ENCODE data around the gene FCHO1.

The FCHO1 gene

GRCh38 chr19:17751103-17751911 lies at the start of gene FCHO1:
FCHO1 (plus strand) TSS chr19:17751477; CDS start chr19:17755165, 3,688 bp downstream.
- peak; percentile 83 for DNase-seq

- peak; percentile 72 for DNase-seq
Measured at GRCh38 chr19:17703824-17704463, 47.3 kb upstream of the FCHO1 start.

GRCh38 chr19:17706750-17707181 lies 44.5 kb upstream of the FCHO1 start:
- DNase-seq, result no peak

- no peak for DNase-seq
Measured at GRCh38 chr19:17711851-17712250, 39.4 kb upstream of the FCHO1 start.

DNA sequence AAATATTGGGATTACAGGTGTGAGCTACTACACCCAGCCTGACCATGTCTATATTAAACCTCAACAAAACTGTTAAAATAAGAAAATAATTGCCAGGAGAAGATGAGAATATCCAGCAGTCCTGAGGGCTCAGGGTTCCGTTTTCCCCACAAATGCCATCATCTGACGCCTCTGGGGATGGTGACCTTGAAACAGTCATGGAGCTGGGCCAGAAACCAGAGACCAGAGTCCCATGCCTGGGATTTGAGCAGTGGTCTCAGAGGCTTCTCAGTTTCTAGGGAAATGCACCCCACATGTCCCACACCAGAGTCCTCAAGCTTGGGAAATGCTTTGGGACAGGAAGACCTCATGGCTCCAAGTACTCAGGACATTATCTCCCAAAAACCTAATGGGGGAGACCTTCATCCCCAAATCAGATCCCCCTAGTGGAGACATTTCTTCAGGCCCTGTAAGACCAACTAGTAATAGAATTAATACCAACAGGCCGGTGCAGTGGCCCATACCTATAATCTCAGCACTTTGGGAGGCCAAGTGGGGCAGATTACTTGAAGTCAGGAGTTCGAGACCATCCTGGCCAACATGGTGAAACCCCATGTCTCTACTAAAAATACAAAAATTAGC lies 34.9 kb upstream of the FCHO1 start:
- no peak for DNase-seq

GRCh38 chr19:17718550-17718946 lies 32.7 kb upstream of the FCHO1 start:
- no peak for DNase-seq

GRCh38 chr19:17718947-17719711 lies 32.1 kb upstream of the FCHO1 start, which contains the start of gene MAP1S:
MAP1S (plus strand) TSS chr19:17719480; CDS start chr19:17719503, 23 bp downstream.
- DNase-seq, result peak; percentile 54

DNA sequence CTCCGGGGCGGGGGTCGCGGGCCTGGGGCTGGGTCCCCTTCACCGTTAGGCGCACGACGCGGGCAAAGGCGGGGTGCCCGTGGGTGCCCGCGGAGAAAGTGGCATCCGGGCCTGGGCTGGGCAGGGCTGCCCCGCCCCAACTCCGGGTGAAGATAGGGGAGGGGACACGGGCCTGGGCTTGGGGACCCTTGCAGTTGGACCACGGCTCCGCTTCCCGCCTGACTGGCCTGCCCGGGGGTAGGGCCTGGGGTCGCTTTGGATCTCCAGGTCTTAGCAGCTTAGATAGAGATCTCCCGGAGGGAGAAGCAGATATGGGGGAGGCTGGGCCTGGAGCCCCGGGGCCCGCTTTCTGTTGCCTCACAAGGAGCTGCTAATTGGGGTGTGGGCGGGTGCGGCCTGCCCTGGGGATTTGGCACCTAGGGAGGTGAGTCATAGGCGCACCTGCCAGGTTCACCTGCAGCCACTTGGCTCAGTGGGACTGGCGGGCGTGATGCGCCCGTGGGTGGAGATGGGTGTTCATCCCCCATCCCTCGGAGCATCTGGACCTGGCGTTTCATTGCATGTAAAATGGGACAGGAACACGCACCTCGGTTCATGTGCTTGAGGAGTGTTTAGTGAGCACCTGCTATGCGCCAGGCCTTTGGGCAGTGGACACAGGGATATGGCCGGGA lies 31.4 kb upstream of the FCHO1 start:
- DNase-seq, result peak; percentile 28

- no peak for DNase-seq
Measured at GRCh38 chr19:17720440-17720839, 30.8 kb upstream of the FCHO1 start.

DNA sequence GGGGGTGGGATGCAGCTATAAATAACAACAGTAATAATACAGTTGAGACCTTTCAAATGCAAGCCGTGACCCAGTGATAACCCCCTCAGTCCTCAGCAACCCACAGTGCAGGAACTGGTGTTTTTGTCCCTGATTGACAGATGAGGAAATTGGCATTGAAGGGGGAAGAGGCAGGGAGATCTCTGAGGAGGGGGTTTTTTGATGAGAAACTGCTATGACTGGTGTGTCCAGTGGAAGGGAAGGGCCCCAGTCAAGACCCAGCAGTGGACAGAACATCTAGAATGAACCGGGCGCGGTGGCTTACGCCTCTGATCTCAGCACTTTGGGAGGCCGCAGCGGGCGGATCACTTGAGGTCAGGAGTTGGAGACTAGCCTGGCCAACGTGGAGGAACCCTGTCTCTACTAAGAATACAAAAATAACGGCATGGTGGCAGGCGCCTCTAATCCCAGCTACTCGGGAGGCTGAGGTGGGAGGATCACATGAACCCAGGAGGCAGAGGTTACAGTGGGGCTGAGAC lies 30.1 kb upstream of the FCHO1 start:
- no peak for DNase-seq

DNA sequence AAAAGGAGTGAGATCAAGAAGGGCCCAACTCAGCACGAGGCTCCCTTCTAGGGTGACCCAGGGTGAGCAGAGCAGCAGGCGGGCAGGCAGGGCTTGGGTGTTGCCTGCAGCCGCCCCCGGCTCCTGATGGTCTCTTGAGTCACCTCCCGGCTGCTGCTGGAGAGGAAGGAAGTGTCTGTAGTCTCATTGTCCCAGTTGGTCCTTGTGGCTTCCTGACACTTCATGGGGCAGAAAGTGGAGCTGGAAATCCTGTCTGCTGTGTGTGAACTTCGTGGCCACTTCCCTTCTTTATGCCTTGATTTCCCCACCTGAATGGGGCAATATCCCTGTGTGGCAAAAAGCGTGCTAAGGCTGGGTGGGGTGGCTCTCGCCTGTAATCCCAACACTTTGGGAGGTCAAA lies 29.5 kb upstream of the FCHO1 start:
- DNase-seq, result no peak

GRCh38 chr19:17722655-17723240 lies 28.5 kb upstream of the FCHO1 start:
- DNase-seq, result no peak

GRCh38 chr19:17724655-17725054 lies 26.6 kb upstream of the FCHO1 start:
- DNase-seq, result no peak

- DNase-seq, result peak; percentile 19
Measured at GRCh38 chr19:17725422-17726078, 25.7 kb upstream of the FCHO1 start.

GRCh38 chr19:17726136-17726741 lies 25.0 kb upstream of the FCHO1 start:
- DNase-seq, result no peak

GRCh38 chr19:17726964-17727773 lies 24.1 kb upstream of the FCHO1 start:
- no peak for DNase-seq

- no peak for DNase-seq
Measured at GRCh38 chr19:17727843-17728242, 23.4 kb upstream of the FCHO1 start.

GRCh38 chr19:17733127-17733526 lies 18.1 kb upstream of the FCHO1 start:
- no peak for DNase-seq

DNA sequence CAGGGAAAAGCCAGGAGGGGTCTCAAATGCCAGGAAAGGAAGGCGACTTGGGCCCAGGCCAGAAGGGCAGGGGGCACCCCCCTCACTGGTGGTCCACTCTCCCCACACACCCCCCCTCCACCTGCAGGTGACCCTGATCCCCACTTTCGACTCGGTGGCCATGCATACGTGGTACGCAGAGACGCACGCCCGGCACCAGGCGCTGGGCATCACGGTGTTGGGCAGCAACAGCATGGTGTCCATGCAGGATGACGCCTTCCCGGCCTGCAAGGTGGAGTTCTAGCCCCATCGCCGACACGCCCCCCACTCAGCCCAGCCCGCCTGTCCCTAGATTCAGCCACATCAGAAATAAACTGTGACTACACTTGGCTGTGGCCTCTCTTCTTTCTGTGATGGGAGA lies 17.1 kb upstream of the FCHO1 start:
- no peak for DNase-seq

DNA sequence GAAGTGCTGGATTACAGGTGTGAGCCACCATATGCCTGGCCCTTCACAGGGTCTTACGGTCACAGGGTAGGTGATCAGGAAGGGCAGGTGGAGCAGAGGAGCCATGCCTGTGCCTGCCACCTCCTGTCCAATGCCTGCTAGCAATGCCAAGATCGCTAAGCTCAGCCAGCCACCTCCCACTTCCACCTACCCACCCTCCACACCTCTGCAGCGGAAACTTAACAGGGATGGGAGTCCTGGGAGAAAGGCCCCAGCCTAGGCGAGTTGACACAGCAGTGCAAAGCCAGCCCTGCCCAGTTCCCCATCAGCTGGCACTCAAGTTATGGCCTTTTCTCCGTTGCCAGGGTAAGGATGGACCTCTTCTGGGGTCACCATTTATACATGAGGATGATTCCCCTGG lies 15.9 kb upstream of the FCHO1 start:
- DNase-seq, result no peak

All from activated CD4-positive, alpha-beta T cell treated with anti-CD3 and anti-CD28 coated beads, Interleukin-2, amount 50 U/mL, for 1 hour (primary cell).